Peyer's patch (tissue), 4 donors: ENCODE results near the gene RELT. TPM values are rescaled to one million over a fixed set of nuclear protein-coding genes. Genes with fewer than 3 reads are reported as not detected.

ENCODE experiments used
- DNase-seq, 3 donors: peaks; one replicate each; pipeline ENCODE4 v3.0.0-alpha.2; 2017 to 2019
- H3K27ac ChIP-seq, 4 donors: fragments of 200-600 bp; sonication (generic); one replicate each; pipeline ENCODE4 v1.5.1; 2016 to 2019
- H3K27me3 ChIP-seq, 2 donors: fragments of 200-600 bp; sonication (generic); one replicate each; pipeline ENCODE4 v1.5.1; 2019
- H3K36me3 ChIP-seq, 3 donors: fragments of 200-600 bp; sonication (generic); one replicate each; pipeline ENCODE4 v1.5.1; 2016 to 2019
- H3K4me1 ChIP-seq, 4 donors: fragments of 200-600 bp; sonication (generic); one replicate each; pipeline ENCODE4 v1.5.1; 2016 to 2019
- H3K4me3 ChIP-seq, 4 donors: fragments of 200-600 bp; sonication (generic); 1 replicate in 3 of 4; 2 replicates in 1 of 4; pipeline ENCODE4 v1.5.1; 2016 to 2019; ENCODE audit warnings: mild to moderate bottlenecking in 1 of 4
- H3K9me3 ChIP-seq, 4 donors: fragments of 200-600 bp; sonication (generic); one replicate each; pipeline ENCODE4 v1.5.1; 2016 to 2019; ENCODE audit warnings: mild to moderate bottlenecking in 1 of 4
- POLR2A ChIP-seq, 2 donors: fragments of 450-650 bp; IDR thresholded peaks; one replicate each; pipeline ENCODE4 v1.5.1; 2017; ENCODE audit warnings: antibody characterized with exemption in 2 of 2, mild to moderate bottlenecking in 2 of 2, moderate library complexity in 2 of 2
- total RNA-seq, 4 donors: library from RNA; depleted of rRNA; stranded (reverse); fragments of >200 nt; gene quantifications; one replicate each; pipeline ENCODE4 v1.1.0, GENCODE V29; 2016
- TF ChIP-seq, protein P1 (sequence below), 6 experiments: fragments of 450-650 bp in 4 of 6; fragments of 200-600 bp in 2 of 6; sonication (generic) in 1 of 6; IDR thresholded peaks; one replicate each; pipeline ENCODE4 v1.5.1; 2017 to 2019; ENCODE audit warnings: antibody characterized with exemption in 6 of 6, mild to moderate bottlenecking in 3 of 6, moderate library complexity in 1 of 6

Gene RELT
- total RNA-seq, 4 donors from 2014 or later, result 1.2 to 19.0 (median 4.7) TPM

DNA sequence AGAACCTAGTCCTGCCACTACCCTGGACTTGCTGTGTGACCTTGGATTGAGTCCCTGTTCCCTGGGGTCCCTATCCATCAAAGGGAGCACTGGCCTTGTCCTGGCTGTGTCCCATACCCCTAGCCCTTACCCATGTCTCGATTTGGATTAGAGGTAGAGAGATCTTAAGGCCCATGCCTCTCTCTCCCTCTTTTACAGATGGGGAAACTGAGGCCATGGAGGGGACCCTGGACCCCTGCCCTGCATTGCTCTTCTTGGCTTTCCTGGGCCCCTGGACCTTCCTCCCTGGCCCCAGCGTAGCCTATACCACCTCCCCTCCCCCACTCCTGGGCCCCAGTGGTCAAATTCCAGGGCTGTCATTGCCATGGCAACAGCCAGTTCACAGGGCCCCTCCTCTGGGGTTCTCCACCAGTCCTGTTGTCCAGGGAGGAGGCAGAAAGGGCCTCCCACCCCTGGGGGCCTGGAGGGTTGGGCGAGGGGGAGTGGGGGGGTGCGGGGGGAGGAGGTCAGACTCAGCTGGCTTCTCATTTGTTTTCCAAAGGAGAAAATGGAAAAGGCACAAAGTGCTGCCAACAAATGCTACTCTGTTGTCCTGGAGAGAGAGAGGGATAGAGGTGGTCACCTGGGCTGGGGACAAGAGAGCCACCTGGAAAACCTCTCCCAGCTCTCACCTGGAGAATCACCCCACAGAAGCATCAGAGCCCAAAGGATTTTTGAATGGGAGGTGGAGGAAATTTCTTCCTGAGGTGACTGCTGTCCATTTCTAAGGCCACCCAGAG, 44.9 kb upstream of the RELT start:
- no peak for TF ChIP-seq POLR2A (IDR thresholded peaks at IDR 0.05)
- TF ChIP-seq, protein P1, sequence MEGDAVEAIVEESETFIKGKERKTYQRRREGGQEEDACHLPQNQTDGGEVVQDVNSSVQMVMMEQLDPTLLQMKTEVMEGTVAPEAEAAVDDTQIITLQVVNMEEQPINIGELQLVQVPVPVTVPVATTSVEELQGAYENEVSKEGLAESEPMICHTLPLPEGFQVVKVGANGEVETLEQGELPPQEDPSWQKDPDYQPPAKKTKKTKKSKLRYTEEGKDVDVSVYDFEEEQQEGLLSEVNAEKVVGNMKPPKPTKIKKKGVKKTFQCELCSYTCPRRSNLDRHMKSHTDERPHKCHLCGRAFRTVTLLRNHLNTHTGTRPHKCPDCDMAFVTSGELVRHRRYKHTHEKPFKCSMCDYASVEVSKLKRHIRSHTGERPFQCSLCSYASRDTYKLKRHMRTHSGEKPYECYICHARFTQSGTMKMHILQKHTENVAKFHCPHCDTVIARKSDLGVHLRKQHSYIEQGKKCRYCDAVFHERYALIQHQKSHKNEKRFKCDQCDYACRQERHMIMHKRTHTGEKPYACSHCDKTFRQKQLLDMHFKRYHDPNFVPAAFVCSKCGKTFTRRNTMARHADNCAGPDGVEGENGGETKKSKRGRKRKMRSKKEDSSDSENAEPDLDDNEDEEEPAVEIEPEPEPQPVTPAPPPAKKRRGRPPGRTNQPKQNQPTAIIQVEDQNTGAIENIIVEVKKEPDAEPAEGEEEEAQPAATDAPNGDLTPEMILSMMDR (IDR thresholded peaks at IDR 0.05), result no peak
- Histone ChIP-seq H3K27me3 (no peaks in the 10 kb centered on the region), H3K36me3 (no peaks in the 10 kb centered on the region), H3K4me3 (no peak overlapping the region), H3K27ac (peak overlapping the region in 3 of 4 donors; percentile 25 to 64 (median 52)), H3K4me1 (peaks cover 0 to 50% (median 0%) of the 10 kb centered on the region in 4 donors), H3K9me3 (no peaks in the 10 kb centered on the region)
- DNase-seq, result no peak

- peak overlapping the region in 3 of 4 donors; percentile 31 to 69 (median 66) for H3K27ac ChIP-seq
- H3K4me1 ChIP-seq, result peaks cover 0 to 46% (median 0%) of the 10 kb centered on the region in 4 donors
- no peaks in the 10 kb centered on the region for H3K36me3 ChIP-seq
- no peak for DNase-seq
- no peaks in the 10 kb centered on the region for H3K27me3 ChIP-seq
- H3K9me3 ChIP-seq, result no peaks in the 10 kb centered on the region
- TF ChIP-seq, protein P1 (IDR thresholded peaks at IDR 0.05), result no peak
- no peak for TF ChIP-seq POLR2A (IDR thresholded peaks at IDR 0.05)
- no peak overlapping the region for H3K4me3 ChIP-seq
Measured at GRCh38 chr11:73333173-73333572, 43.0 kb upstream of the RELT start.

DNA sequence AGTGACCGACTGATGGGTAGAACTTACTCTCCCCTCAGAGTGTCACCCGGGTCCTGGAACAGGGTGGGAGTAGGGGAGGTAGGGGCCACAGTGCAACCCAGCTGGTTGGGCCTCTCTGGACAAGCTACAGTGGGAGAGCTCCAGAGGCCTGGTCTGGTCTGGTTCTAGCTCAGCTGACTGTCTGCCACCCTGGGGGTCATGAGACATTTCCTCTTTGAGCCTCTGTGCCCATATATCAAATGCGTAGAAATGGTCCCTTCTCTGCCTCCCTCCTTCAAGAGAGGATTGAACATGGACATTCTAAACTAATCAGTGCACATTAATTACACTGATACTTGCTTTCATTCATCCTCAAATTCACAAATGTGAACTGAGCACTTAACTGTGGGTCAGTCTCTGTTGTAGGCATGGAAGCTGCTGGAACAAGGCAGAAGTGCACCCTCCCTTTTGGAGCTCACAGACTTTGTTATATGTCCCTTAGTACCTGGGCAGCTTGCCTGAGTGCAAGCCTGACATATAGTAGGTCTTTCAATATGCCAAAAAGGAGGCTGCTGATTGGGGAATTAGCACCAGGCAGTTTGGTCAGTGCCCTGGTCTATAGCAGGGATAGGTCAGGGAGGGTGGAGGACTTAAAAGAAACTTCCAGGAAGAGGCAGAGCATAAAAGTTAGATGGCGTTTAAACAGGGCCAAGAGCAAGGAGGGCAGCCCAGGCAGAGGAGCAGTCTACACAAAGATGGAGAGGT, 42.4 kb upstream of the RELT start:
- no peak for TF ChIP-seq POLR2A (IDR thresholded peaks at IDR 0.05)
- TF ChIP-seq, protein P1 (IDR thresholded peaks at IDR 0.05), result no peak
- Histone ChIP-seq H3K4me1 (peaks cover 0 to 50% (median 0%) of the 10 kb centered on the region in 4 donors), H3K36me3 (no peaks in the 10 kb centered on the region), H3K9me3 (no peaks in the 10 kb centered on the region), H3K27ac (peak overlapping the region in 3 of 4 donors; percentile 42 to 69 (median 66)), H3K4me3 (no peak overlapping the region), H3K27me3 (no peaks in the 10 kb centered on the region)
- DNase-seq, result no peak

DNA sequence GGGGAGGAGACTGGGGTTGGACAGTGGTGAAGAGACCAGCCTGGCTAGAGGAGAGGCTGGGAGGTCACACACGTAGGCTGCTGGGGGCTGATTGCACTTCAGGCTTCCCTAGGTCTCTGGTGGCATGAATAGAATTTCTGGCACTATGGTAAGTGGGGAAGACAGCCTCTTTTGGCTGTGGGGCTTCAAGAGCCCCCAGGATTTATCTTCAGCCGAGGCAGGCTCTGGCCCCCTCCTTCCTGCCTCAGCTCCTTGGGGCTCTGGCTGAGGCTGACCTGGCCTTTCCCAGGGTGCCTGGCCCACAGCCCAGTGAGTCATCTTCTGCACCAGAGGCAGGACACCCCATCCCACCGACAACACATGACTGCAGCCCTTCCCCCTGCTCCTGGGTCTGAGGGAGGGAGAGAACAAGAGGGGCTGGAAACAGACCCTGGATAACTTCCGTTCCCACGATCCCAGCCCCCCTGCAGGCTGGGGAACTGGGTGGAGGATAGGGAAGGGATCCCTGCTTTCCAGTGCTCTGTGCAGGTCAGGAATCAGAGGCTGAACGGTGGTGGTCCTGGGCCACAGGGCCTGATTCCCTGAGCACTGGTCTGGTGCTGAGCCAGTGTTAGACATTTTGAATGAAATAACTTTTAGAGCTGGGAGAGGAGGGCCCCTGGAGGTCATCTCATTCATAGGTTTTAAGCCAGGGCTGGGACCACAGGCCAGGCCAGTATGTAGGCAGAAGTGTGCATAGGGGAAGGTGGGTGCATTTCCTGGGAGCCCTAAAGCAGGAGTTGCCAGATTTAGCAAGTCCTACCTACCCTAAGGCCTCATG, 41.6 kb upstream of the RELT start:
- no peak for TF ChIP-seq POLR2A (IDR thresholded peaks at IDR 0.05)
- TF ChIP-seq, protein P1 (IDR thresholded peaks at IDR 0.05), result no peak
- no peak overlapping the region for H3K4me3 ChIP-seq
- no peaks in the 10 kb centered on the region for H3K9me3 ChIP-seq
- peak in 2 of 3 donors; percentile 22 to 70 for DNase-seq
- peaks cover 0 to 48% (median 0%) of the 10 kb centered on the region in 4 donors for H3K4me1 ChIP-seq
- peak overlapping the region in 3 of 4 donors; percentile 42 to 69 (median 66) for H3K27ac ChIP-seq
- H3K36me3 ChIP-seq, result no peaks in the 10 kb centered on the region
- no peaks in the 10 kb centered on the region for H3K27me3 ChIP-seq

DNA sequence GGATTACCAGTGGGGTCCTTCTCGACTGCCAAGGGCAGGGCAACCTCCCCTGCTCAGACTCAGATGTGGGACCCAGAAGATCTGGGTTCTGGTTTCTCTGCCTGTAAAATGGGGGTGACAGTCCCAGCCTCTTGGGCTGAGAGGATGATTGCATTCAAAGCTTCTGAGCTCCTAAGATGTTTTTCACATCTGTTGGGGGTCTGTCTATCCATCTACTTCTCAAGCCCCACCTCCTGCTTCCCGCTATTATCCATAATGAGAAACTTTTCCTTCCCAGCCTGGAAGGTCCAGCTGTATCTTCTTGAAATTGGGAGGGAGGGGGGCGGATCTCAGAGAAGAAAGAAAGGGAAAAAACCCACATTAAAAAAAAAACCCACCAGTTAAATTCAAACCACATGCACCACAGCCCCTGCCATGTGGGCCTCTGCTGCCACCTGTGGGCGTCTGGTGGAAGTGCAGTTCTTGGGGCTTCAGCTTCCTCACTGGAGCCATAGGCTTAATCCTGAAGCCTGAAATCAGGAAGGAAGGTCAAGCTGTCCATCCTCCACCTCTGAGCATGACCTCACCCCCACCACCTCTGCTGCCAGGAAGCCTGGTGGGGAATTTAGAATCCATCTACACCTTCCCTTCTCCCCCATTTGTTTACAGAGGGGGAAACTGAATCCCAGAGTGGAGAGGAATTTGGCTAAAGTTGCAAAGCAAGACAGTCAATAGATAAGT, 40.8 kb upstream of the RELT start:
- no peaks in the 10 kb centered on the region for H3K36me3 ChIP-seq
- H3K4me3 ChIP-seq, result no peak overlapping the region
- peak; percentile 72 to 92 (median 84) for DNase-seq
- H3K27ac ChIP-seq, result peak overlapping the region in 2 of 4 donors; percentile 19 to 66
- peaks cover 0 to 45% (median 0%) of the 10 kb centered on the region in 4 donors for H3K4me1 ChIP-seq
- TF ChIP-seq POLR2A (IDR thresholded peaks at IDR 0.05), result no peak
- TF ChIP-seq, protein P1 (IDR thresholded peaks at IDR 0.05), result peak; percentile 81 to 99 (median 89)
- H3K27me3 ChIP-seq, result no peaks in the 10 kb centered on the region
- H3K9me3 ChIP-seq, result no peaks in the 10 kb centered on the region
